ENCODE data around the gene RNU6-7.

RNU6-7 gene

GRCh38 chr14:32201816-32202490 is at the start of gene RNU6-7:
Gene RNU6-7, plus strand, starts transcription at chr14:32202045.
- peak; percentile 33 for DNase-seq

- no peak for DNase-seq
These were observed 35.8 kb upstream of the RNU6-7 start for GRCh38 chr14:32166029-32166428.

GRCh38 chr14:32166924-32167323 is 34.9 kb upstream of the RNU6-7 start:
- no peak for DNase-seq

- DNase-seq = no peak
These were observed 33.9 kb upstream of the RNU6-7 start for GRCh38 chr14:32167907-32168306.

- no peak for DNase-seq
These were observed 32.7 kb upstream of the RNU6-7 start for GRCh38 chr14:32169191-32169590.

- DNase-seq = no peak
These were observed 30.4 kb upstream of the RNU6-7 start for GRCh38 chr14:32171469-32171868.

GRCh38 chr14:32183151-32184058 is 18.4 kb upstream of the RNU6-7 start:
- no peak for DNase-seq

GRCh38 chr14:32185097-32185496 is 16.7 kb upstream of the RNU6-7 start:
- no peak for DNase-seq

GRCh38 chr14:32186248-32186647 is 15.6 kb upstream of the RNU6-7 start:
- no peak for DNase-seq

- DNase-seq = no peak
These were observed 12.0 kb upstream of the RNU6-7 start for GRCh38 chr14:32189811-32190210.

GRCh38 chr14:32190673-32191072 is 11.2 kb upstream of the RNU6-7 start:
- peak; percentile 25 for DNase-seq

- DNase-seq = no peak
These were observed 9.0 kb upstream of the RNU6-7 start for GRCh38 chr14:32192712-32193373.

- no peak for DNase-seq
These were observed 8.3 kb upstream of the RNU6-7 start for GRCh38 chr14:32193532-32193931.

GRCh38 chr14:32195636-32196035 is 6.2 kb upstream of the RNU6-7 start:
- no peak for DNase-seq

- no peak for DNase-seq
These were observed 3.9 kb upstream of the RNU6-7 start for GRCh38 chr14:32197919-32198318.

GRCh38 chr14:32200368-32201192 is 1.3 kb upstream of the RNU6-7 start:
- no peak for DNase-seq

- DNase-seq = peak; percentile 45
These were observed 541 bp upstream of the RNU6-7 start for GRCh38 chr14:32201193-32201815.

GRCh38 chr14:32202491-32202997 is 699 bp downstream of the RNU6-7 start:
- DNase-seq = peak; percentile 20

- peak; percentile 88 for DNase-seq
These were observed 1.4 kb downstream of the RNU6-7 start, which contains the start of gene RNU6-8 for GRCh38 chr14:32202998-32203882. Gene RNU6-8, minus strand, starts transcription at chr14:32203269.

- DNase-seq = no peak
These were observed 2.1 kb downstream of the RNU6-7 start for GRCh38 chr14:32203928-32204357.

GRCh38 chr14:32205554-32205953 is 3.7 kb downstream of the RNU6-7 start:
- DNase-seq = no peak
